Progenitor cell of endocrine pancreas (in vitro differentiated cells): ENCODE measurements around the gene TPI1. TPM values are rescaled to one million over a fixed set of nuclear protein-coding genes. Genes with fewer than 3 reads are reported as not detected.
"Not testable (repeated sequence)": the region's sequence is repeated elsewhere in the genome, so short reads cannot be mapped to it uniquely, and the experiment has no call there.

Experiments
- DNase-seq: peaks from one replicate; pipeline ENCODE4 v3.0.0; 2021; ENCODE audit warnings: low spot score; ENCODE audit not compliant: unreplicated experiment
- H3K27ac Mint-ChIP-seq: 2 replicates; pipeline ENCODE4 v1.8.0; 2021; ENCODE audit warnings: mild to moderate bottlenecking, moderate library complexity, mixed read lengths
- H3K27me3 Mint-ChIP-seq: 2 replicates; pipeline ENCODE4 v1.8.0; 2021; ENCODE audit warnings: mixed read lengths
- H3K36me3 Mint-ChIP-seq: 2 replicates; pipeline ENCODE4 v1.8.0; 2022; ENCODE audit warnings: mixed read lengths; ENCODE audit not compliant: insufficient read depth
- H3K4me1 Mint-ChIP-seq: 2 replicates; pipeline ENCODE4 v1.8.0; 2021; ENCODE audit warnings: low read depth, mixed read lengths
- H3K4me3 Mint-ChIP-seq: 2 replicates; pipeline ENCODE4 v1.8.0; 2021; ENCODE audit warnings: low read depth, mild to moderate bottlenecking, moderate library complexity, mixed read lengths
- H3K9me3 Mint-ChIP-seq: 2 replicates; pipeline ENCODE4 v1.8.0; 2021; ENCODE audit warnings: low read depth, mixed read lengths
- CTCF ChIP-seq: fragments of 200-600 bp; sonication (generic); IDR thresholded peaks from one replicate; pipeline ENCODE4 v1.5.0; 2021; ENCODE audit warnings: antibody characterized with exemption, mild to moderate bottlenecking; ENCODE audit not compliant: unreplicated experiment
- total RNA-seq: library from RNA; stranded (reverse); gene quantifications from 2 replicates; pipeline ENCODE4 v1.2.1, GENCODE V29; 2021

Gene TPI1
- total RNA-seq, 1 donor from 2014 or later: 498 TPM

- H3K27ac Mint-ChIP-seq: peak overlapping the region; percentile 85
- peaks cover 10% of the 10 kb centered on the region for H3K27me3 Mint-ChIP-seq
- DNase-seq: no peak
- peaks cover 27% of the 10 kb centered on the region for H3K4me1 Mint-ChIP-seq
- no peaks in the 10 kb centered on the region for H3K9me3 Mint-ChIP-seq
- TF ChIP-seq CTCF: no peak
- H3K4me3 Mint-ChIP-seq: peak overlapping the region; percentile 94
- peaks cover 32% of the 10 kb centered on the region for H3K36me3 Mint-ChIP-seq
Observed at GRCh38 chr12:6868211-6869048, 1.1 kb downstream of the TPI1 start.

- H3K27ac Mint-ChIP-seq: peak overlapping the region; percentile 85
- peak overlapping the region; percentile 94 for H3K4me3 Mint-ChIP-seq
- TF ChIP-seq CTCF: peak; percentile 100
- H3K4me1 Mint-ChIP-seq: peaks cover 30% of the 10 kb centered on the region
- peak; percentile 95 for DNase-seq
- H3K36me3 Mint-ChIP-seq: peaks cover 29% of the 10 kb centered on the region
- H3K9me3 Mint-ChIP-seq: no peaks in the 10 kb centered on the region
- H3K27me3 Mint-ChIP-seq: peaks cover 10% of the 10 kb centered on the region
Observed at GRCh38 chr12:6869049-6870021, 2.0 kb downstream of the TPI1 start.

- not testable (repeated sequence) for H3K9me3 Mint-ChIP-seq, DNase-seq, H3K4me3 Mint-ChIP-seq, H3K27me3 Mint-ChIP-seq, H3K27ac Mint-ChIP-seq
- Mint-ChIP-seq H3K36me3 (peaks cover 22% of the 10 kb centered on the region), H3K4me1 (peaks cover 30% of the 10 kb centered on the region)
Observed at GRCh38 chr12:6870304-6870703, 3.0 kb downstream of the TPI1 start.

- no peak for DNase-seq
- H3K27ac Mint-ChIP-seq: peak overlapping the region; percentile 92
Observed at GRCh38 chr12:6871052-6871957, 4.0 kb downstream of the TPI1 start.

More at GRCh38 chr12:6871052-6871957, 4.0 kb downstream of the TPI1 start:
- H3K4me3 Mint-ChIP-seq: peak overlapping the region; percentile 93
- no peak for TF ChIP-seq CTCF
- peaks cover 20% of the 10 kb centered on the region for H3K36me3 Mint-ChIP-seq
- H3K9me3 Mint-ChIP-seq: no peaks in the 10 kb centered on the region
- H3K27me3 Mint-ChIP-seq: peaks cover 4% of the 10 kb centered on the region
- H3K4me1 Mint-ChIP-seq: peaks cover 32% of the 10 kb centered on the region
